ENCODE data around the gene SERP2.

Gene SERP2

DNA sequence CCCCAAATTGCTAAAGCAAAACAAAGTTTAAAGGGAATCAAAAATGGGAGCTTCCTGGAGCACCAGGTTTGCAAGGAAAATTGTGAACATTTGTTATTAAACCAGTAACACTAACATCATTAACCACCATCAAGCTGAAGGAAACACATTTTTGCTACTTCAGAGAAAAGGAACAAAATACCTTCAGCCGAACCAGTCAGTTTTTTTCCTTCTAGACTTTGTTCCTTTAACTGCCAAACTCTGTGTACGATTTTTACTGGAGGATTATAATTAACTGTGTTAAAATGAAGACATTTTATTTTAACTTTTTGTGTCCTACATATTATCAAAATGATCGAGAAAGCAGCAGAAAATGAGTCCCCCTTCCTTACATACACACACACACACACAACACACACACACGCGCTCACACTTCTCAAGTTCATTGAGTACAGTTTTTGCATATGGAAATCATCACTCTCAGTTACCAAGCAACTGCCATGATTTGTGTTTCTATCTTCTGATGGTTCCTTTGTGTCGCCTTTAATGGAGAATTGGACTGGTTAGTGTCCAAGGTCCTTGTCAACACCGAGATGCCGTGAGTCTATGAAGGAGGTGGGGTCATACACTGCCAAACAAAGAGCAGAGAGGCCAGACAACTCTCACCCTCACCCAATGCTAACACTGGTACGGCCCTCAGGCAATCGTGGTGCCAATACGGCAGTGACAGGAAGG is 9.8 kb upstream of the SERP2 start:
- Histone ChIP-seq H3K27ac (no peak overlapping the region), H3K9me3 (ENCODE audit: control insufficient read depth, low read length) (no peaks in the 10 kb centered on the region), H2AFZ (no peak overlapping the region), H3K4me1 (no peaks in the 10 kb centered on the region), H3K9ac (no peak overlapping the region), H3K27me3 (ENCODE audit: control insufficient read depth, insufficient read depth, low read length) (no peaks in the 10 kb centered on the region), H3K4me3 (ENCODE audit: low read depth, low read length) (no peak overlapping the region), H3K4me2 (ENCODE audit: low read length) (no peak overlapping the region), H3K79me2 (no peaks in the 10 kb centered on the region), H3K36me3 (ENCODE audit: control insufficient read depth, insufficient read depth, low read length) (no peaks in the 10 kb centered on the region)
- TF ChIP-seq, protein P1, sequence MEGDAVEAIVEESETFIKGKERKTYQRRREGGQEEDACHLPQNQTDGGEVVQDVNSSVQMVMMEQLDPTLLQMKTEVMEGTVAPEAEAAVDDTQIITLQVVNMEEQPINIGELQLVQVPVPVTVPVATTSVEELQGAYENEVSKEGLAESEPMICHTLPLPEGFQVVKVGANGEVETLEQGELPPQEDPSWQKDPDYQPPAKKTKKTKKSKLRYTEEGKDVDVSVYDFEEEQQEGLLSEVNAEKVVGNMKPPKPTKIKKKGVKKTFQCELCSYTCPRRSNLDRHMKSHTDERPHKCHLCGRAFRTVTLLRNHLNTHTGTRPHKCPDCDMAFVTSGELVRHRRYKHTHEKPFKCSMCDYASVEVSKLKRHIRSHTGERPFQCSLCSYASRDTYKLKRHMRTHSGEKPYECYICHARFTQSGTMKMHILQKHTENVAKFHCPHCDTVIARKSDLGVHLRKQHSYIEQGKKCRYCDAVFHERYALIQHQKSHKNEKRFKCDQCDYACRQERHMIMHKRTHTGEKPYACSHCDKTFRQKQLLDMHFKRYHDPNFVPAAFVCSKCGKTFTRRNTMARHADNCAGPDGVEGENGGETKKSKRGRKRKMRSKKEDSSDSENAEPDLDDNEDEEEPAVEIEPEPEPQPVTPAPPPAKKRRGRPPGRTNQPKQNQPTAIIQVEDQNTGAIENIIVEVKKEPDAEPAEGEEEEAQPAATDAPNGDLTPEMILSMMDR (IDR thresholded peaks at IDR 0.05), result no peak

DNA sequence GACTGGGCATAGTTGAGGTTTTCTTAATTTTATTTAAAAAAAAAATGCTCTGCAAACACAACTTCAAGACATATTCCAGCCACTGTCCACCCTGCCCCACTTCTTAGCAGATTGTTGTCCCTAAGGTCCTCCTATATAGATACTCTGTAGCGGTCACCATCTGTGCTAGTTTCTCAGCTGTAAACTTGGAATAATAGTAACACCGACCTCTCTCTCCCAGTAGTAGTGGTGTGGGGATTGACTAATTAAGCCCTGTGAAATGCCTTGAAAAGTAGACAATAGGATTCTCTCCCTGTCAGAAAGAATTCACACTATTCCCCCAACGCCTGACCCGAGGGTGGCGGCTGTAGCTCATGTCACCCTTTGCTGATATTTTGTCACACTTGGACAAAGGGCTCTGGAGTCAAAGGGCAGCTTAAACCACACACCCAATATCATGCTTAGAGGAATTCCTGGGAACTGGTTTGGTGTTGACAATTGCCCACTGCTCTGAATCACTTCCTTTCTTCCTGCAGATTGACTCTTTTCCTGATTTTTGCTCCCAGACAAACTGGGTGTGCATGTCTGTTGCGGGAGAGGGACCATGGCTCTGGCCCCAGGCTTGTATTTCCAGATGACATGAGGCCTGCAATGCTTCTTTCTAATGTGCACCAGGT is 9.2 kb upstream of the SERP2 start:
- no peak overlapping the region for H2AFZ ChIP-seq
- H3K79me2 ChIP-seq, result no peaks in the 10 kb centered on the region
- H3K4me3 ChIP-seq (ENCODE audit: low read depth, low read length), result no peak overlapping the region

DNA sequence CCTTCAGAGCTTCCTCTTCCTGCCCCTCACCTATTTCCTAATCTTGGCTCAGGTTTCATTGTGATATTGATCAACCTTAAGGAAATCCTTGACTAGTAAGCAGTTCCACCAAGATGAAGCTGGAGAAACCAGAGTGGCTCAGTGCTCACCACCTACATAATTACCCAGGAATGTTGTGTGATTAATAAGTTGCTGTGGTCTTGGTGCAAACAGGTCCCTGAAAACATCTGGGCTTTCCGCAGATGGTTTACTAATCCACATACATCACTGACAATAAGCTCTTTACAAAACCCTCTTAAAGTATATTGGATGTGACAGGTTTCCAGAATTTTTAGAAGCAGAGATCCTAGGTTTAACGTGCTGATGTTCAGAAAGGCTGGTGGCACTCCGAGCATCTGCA is 8.6 kb upstream of the SERP2 start:
- H3K27ac ChIP-seq, result no peak overlapping the region
- no peaks in the 10 kb centered on the region for H3K9me3 ChIP-seq (ENCODE audit: control insufficient read depth, low read length)
- H3K9ac ChIP-seq, result no peak overlapping the region
- TF ChIP-seq, protein P1 (IDR thresholded peaks at IDR 0.05), result no peak
- H3K4me2 ChIP-seq (ENCODE audit: low read length), result no peak overlapping the region
- no peaks in the 10 kb centered on the region for H3K27me3 ChIP-seq (ENCODE audit: control insufficient read depth, insufficient read depth, low read length)
- H3K4me3 ChIP-seq (ENCODE audit: low read depth, low read length), result no peak overlapping the region
- no peaks in the 10 kb centered on the region for H3K4me1 ChIP-seq
- no peaks in the 10 kb centered on the region for H3K36me3 ChIP-seq (ENCODE audit: control insufficient read depth, insufficient read depth, low read length)
- H3K79me2 ChIP-seq, result no peaks in the 10 kb centered on the region
- H2AFZ ChIP-seq, result no peak overlapping the region

More for the DNA sequence above, 9.2 kb upstream of the SERP2 start:
- TF ChIP-seq, protein P1 (IDR thresholded peaks at IDR 0.05), result no peak
- H3K4me2 ChIP-seq (ENCODE audit: low read length), result no peak overlapping the region
- H3K27me3 ChIP-seq (ENCODE audit: control insufficient read depth, insufficient read depth, low read length), result no peaks in the 10 kb centered on the region
- H3K27ac ChIP-seq, result no peak overlapping the region
- no peaks in the 10 kb centered on the region for H3K9me3 ChIP-seq (ENCODE audit: control insufficient read depth, low read length)
- H3K36me3 ChIP-seq (ENCODE audit: control insufficient read depth, insufficient read depth, low read length), result no peaks in the 10 kb centered on the region
- no peak overlapping the region for H3K9ac ChIP-seq
- no peaks in the 10 kb centered on the region for H3K4me1 ChIP-seq

DNA sequence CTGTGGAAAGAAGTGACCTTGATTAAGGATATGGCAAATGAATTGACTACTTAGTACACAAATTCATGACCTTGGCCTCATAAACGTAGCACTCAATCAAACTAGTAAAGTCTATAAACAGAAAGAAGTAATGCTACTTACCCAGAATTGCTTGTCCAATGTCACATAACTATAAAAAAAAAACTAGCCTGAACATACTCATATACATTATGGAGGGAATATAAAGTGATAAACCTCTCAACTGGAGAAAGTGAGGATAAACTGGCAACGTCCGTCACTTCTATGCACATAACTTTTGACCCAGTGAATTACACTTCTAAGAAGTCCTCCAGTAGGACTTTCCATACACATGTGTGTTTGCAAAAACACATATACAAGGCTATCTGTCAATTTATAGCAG is 7.7 kb upstream of the SERP2 start:
- Histone ChIP-seq H3K27ac (no peak overlapping the region), H3K4me3 (ENCODE audit: low read depth, low read length) (no peak overlapping the region), H3K4me2 (ENCODE audit: low read length) (no peak overlapping the region), H3K79me2 (no peaks in the 10 kb centered on the region), H3K9me3 (ENCODE audit: control insufficient read depth, low read length) (no peaks in the 10 kb centered on the region), H3K36me3 (ENCODE audit: control insufficient read depth, insufficient read depth, low read length) (no peaks in the 10 kb centered on the region), H3K9ac (no peak overlapping the region), H3K4me1 (no peaks in the 10 kb centered on the region), H2AFZ (no peak overlapping the region), H3K27me3 (ENCODE audit: control insufficient read depth, insufficient read depth, low read length) (no peaks in the 10 kb centered on the region)
- TF ChIP-seq, protein P1 (IDR thresholded peaks at IDR 0.05), result no peak
